Measurements from ENCODE around the gene HCRTR1.

Gene HCRTR1

DNA sequence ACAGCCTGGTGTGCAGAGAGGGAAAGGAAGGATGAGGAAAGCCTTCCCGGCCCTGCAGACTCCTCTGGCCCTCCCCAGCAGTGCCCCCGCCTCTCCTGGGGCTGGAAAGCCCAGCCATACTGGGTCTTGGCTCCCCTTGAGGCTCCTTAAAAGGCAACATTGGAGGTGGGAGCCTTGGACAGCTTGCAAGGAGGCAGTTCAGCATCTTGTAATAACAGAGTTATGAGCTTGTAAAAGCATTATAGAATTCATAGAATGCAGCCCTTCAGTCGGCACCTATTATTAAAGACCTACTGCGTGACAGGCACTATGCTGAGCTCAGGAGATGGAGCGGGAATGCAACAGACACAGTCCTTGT is 37.0 kb upstream of the HCRTR1 start:
- Histone ChIP-seq H3K27me3 (replicated peaks; ENCODE audit: control insufficient read depth, insufficient read depth, low read length) (peaks cover 3% of the 10 kb centered on the region), H3K36me3 (ENCODE audit: control insufficient read depth, insufficient read depth, low read length) (no peaks in the 10 kb centered on the region), H3K4me3 (replicated peaks; ENCODE audit: low read depth, low read length) (no peak overlapping the region)
- DNase-seq (ENCODE audit: extremely low read depth, insufficient read length): no peak
- no peak for TF ChIP-seq CTCF (IDR thresholded peaks at IDR 0.05; ENCODE audit: insufficient read depth, low read length, poor library complexity, severe bottlenecking)

DNA sequence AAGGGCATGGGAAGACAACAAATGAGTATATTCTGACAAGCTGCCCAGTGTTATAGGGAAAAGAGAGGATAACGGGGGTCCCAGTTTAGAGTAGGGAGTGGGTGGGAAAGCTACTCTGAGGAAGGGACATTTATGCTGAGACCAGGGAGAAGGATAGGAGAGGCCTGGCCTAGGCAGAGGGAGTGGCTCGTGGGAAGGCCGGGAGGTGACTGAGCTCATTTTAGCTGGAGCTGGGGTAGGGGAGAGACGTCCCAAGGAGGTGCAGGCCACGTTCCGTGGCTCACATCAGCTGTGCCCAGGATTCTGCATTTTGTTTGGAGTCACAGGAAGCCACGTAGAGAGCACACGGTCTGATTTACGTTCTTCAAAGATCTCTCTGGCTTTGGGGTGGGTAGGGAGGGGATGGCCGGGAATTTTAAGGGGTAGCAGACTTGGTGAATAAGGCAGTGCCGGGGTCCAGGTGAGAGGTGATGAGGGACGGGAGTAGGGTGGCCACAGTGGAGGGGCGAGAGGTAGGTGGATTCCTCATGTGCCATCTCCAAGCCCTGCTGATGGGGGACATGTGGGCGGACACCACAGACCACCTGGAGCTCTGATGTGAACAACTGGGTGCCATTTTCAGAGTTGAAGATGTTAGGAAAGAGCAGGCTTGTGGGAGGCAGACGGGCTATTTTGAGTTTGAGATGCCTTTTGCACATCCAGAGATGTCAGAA is 36.4 kb upstream of the HCRTR1 start:
- H3K27me3 ChIP-seq (replicated peaks; ENCODE audit: control insufficient read depth, insufficient read depth, low read length): peaks cover 3% of the 10 kb centered on the region
- H3K4me3 ChIP-seq (replicated peaks; ENCODE audit: low read depth, low read length): no peak overlapping the region
- DNase-seq (ENCODE audit: extremely low read depth, insufficient read length): no peak
- no peak for TF ChIP-seq CTCF (IDR thresholded peaks at IDR 0.05; ENCODE audit: insufficient read depth, low read length, poor library complexity, severe bottlenecking)
- H3K36me3 ChIP-seq (ENCODE audit: control insufficient read depth, insufficient read depth, low read length): no peaks in the 10 kb centered on the region

DNA sequence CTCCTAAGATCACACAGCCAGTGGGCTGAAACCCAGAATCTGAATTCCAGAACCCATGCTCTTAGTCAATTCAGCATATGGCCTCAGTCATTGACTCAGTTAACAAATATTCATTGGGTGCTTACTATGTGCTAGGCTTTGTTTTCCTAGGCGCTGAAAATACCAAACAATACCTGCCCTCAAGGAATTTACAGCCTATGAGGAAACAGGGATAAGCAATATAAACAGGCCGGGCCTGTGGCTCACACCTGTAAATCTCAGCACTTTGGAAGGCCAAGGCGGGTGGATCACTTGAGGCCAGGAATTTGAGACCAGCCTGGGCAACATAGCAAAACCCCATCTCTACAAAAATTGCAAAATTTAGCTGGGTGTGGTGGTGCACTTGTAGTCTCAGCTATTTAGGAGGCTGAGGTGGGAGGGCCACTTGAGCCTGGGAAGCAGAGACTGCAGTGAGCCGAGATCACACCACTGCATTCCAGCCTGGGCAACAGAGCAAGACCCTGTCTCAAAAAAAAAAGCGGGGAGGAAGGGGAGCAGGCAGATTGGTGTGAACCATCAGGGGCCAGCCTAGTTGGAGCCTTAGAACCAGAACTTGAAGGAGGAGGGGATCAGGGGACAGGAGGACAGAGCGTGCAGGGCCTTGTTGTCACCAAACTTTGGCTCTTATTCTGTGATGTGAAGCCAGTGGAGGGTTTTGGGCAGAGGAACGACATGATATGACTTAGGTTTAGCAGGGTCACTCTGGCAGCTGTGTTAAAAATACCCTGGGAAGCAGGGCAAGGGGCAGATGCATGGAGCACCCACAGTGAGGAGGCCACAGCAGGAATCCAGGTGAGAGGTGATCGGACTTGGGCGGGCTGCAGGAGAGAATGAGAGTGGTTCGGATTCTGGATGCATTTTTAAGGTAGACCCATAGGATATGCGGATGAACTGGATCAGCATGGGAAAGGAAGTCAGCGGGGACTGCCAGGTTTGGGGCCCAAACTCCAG is 35.4 kb upstream of the HCRTR1 start:
- no peak for DNase-seq (ENCODE audit: extremely low read depth, insufficient read length)
- TF ChIP-seq CTCF (IDR thresholded peaks at IDR 0.05; ENCODE audit: insufficient read depth, low read length, poor library complexity, severe bottlenecking): no peak
- Histone ChIP-seq H3K4me3 (replicated peaks; ENCODE audit: low read depth, low read length) (no peak overlapping the region), H3K27me3 (replicated peaks; ENCODE audit: control insufficient read depth, insufficient read depth, low read length) (no peaks in the 10 kb centered on the region; the same call in 1 of the 2 replicates), H3K36me3 (ENCODE audit: control insufficient read depth, insufficient read depth, low read length) (no peaks in the 10 kb centered on the region)

- no peaks in the 10 kb centered on the region; the same call in 1 of the 2 replicates for H3K27me3 ChIP-seq (replicated peaks; ENCODE audit: control insufficient read depth, insufficient read depth, low read length)
- H3K36me3 ChIP-seq (ENCODE audit: control insufficient read depth, insufficient read depth, low read length): no peaks in the 10 kb centered on the region
- no peak overlapping the region for H3K4me3 ChIP-seq (replicated peaks; ENCODE audit: low read depth, low read length)
- no peak for DNase-seq (ENCODE audit: extremely low read depth, insufficient read length)
- TF ChIP-seq CTCF (IDR thresholded peaks at IDR 0.05; ENCODE audit: insufficient read depth, low read length, poor library complexity, severe bottlenecking): no peak
These were observed 34.2 kb upstream of the HCRTR1 start for GRCh38 chr1:31583082-31583994.

Measured in GM06990 (cell line).